Measurements from ENCODE around the gene ILDR2.
A peak's percentile ranks its signal among the peaks of the same experiment; 100 is the strongest.

The ILDR2 gene

GRCh38 chr1:166950156-166950555 lies 25.2 kb downstream of the ILDR2 start:
- H3K9me3 ChIP-seq (ENCODE audit: control insufficient read depth, low read length), result no peaks in the 10 kb centered on the region
- H3K27me3 ChIP-seq (ENCODE audit: control insufficient read depth, insufficient read depth, low read length), result no peaks in the 10 kb centered on the region
- no peak overlapping the region for H3K4me2 ChIP-seq (ENCODE audit: low read length)
- H2AFZ ChIP-seq, result no peak overlapping the region
- H3K79me2 ChIP-seq, result no peaks in the 10 kb centered on the region
- no peak overlapping the region for H3K9ac ChIP-seq
- H3K4me3 ChIP-seq (ENCODE audit: low read depth, low read length), result no peak overlapping the region
- no peak overlapping the region for H3K27ac ChIP-seq
- H3K4me1 ChIP-seq, result no peaks in the 10 kb centered on the region
- H3K36me3 ChIP-seq (ENCODE audit: control insufficient read depth, insufficient read depth, low read length), result no peaks in the 10 kb centered on the region
- TF ChIP-seq CTCF (IDR thresholded peaks at IDR 0.05), result no peak

GRCh38 chr1:166948856-166949350 lies 26.4 kb downstream of the ILDR2 start:
- Histone ChIP-seq H2AFZ (no peak overlapping the region), H3K4me2 (ENCODE audit: low read length) (no peak overlapping the region), H3K27me3 (ENCODE audit: control insufficient read depth, insufficient read depth, low read length) (no peaks in the 10 kb centered on the region), H3K9ac (no peak overlapping the region), H3K27ac (no peak overlapping the region), H3K9me3 (ENCODE audit: control insufficient read depth, low read length) (no peaks in the 10 kb centered on the region), H3K36me3 (ENCODE audit: control insufficient read depth, insufficient read depth, low read length) (no peaks in the 10 kb centered on the region), H3K4me1 (no peaks in the 10 kb centered on the region), H3K4me3 (ENCODE audit: low read depth, low read length) (no peak overlapping the region), H3K79me2 (no peaks in the 10 kb centered on the region)
- no peak for TF ChIP-seq CTCF (IDR thresholded peaks at IDR 0.05)

- no peaks in the 10 kb centered on the region for H3K9me3 ChIP-seq (ENCODE audit: control insufficient read depth, low read length)
- H3K27ac ChIP-seq, result no peak overlapping the region
- no peaks in the 10 kb centered on the region for H3K27me3 ChIP-seq (ENCODE audit: control insufficient read depth, insufficient read depth, low read length)
- TF ChIP-seq CTCF (IDR thresholded peaks at IDR 0.05), result no peak
- peak overlapping the region; percentile 64 for H3K4me2 ChIP-seq (ENCODE audit: low read length)
- H3K9ac ChIP-seq, result no peak overlapping the region
- no peak overlapping the region for H3K4me3 ChIP-seq (ENCODE audit: low read depth, low read length)
- H2AFZ ChIP-seq, result no peak overlapping the region
- H3K4me1 ChIP-seq, result no peaks in the 10 kb centered on the region
- H3K79me2 ChIP-seq, result no peaks in the 10 kb centered on the region
- no peaks in the 10 kb centered on the region for H3K36me3 ChIP-seq (ENCODE audit: control insufficient read depth, insufficient read depth, low read length)
These were observed 27.8 kb downstream of the ILDR2 start for GRCh38 chr1:166947398-166948043.

GRCh38 chr1:166944186-166944967 lies 31.0 kb downstream of the ILDR2 start:
- Histone ChIP-seq H3K9ac (no peak overlapping the region), H3K79me2 (no peaks in the 10 kb centered on the region), H3K4me3 (ENCODE audit: low read depth, low read length) (no peak overlapping the region), H3K36me3 (ENCODE audit: control insufficient read depth, insufficient read depth, low read length) (no peaks in the 10 kb centered on the region), H3K9me3 (ENCODE audit: control insufficient read depth, low read length) (no peaks in the 10 kb centered on the region), H2AFZ (no peak overlapping the region), H3K4me1 (no peaks in the 10 kb centered on the region), H3K27me3 (ENCODE audit: control insufficient read depth, insufficient read depth, low read length) (no peaks in the 10 kb centered on the region), H3K27ac (no peak overlapping the region), H3K4me2 (ENCODE audit: low read length) (no peak overlapping the region)
- no peak for TF ChIP-seq CTCF (IDR thresholded peaks at IDR 0.05)
